Endothelial cell of umbilical vein (primary cell): ENCODE results near the gene CLIC5. TPM values are rescaled to one million over a fixed set of nuclear protein-coding genes. Genes with fewer than 3 reads are reported as not detected.

ENCODE experiments used
- BruUV-seq: library from RNA; stranded (reverse); fragments of 400-500 nt; replicated peaks from 2 replicates; lab custom pipeline; 2021; lab: Mats Ljungman, UMichigan
- CTCF ChIA-PET: fragments of 300-600, 350-600 bp; sonication (Branson Sonifier 250); formaldehyde crosslinking; loops from one replicate; lab custom pipeline; 2021; ENCODE audit warnings: antibody characterized with exemption, inconsistent platforms; lab: Charles Lee
- POLR2A ChIA-PET: fragments of 300-600, 350-600 bp; sonication (Branson Sonifier 250); formaldehyde crosslinking; loops from one replicate; lab custom pipeline; 2021; ENCODE audit warnings: antibody characterized with exemption, inconsistent platforms; lab: Charles Lee
- DNase-seq: peaks from one replicate; pipeline ENCODE4 v3.0.0-alpha.2; 2011; ENCODE audit warnings: low read depth, low spot score
- FAIRE-seq: peaks from 2 replicates; lab custom pipeline; 2011; peaks lifted over from hg19 to GRCh38; lab: Jason Lieb, UNC
- H2AFZ ChIP-seq: 2 replicates; pipeline ENCODE4 v1.6.0; 2012; ENCODE audit warnings: low read depth, low read length, control low read depth, inconsistent platforms
- H3K27ac ChIP-seq: 2 replicates; pipeline ENCODE4 v1.5.1; 2011; ENCODE audit warnings: low read depth, mild to moderate bottlenecking, control low read depth, low read length, moderate library complexity; ENCODE audit not compliant: insufficient read depth
- H3K27me3 ChIP-seq, 2 experiments: 2 replicates each; pipeline versions ENCODE4 v1.6.0 to v1.6.1; 2011; ENCODE audit warnings: low read length in 2 of 2, mixed read lengths in 1 of 2; ENCODE audit not compliant: control insufficient read depth in 2 of 2, insufficient read depth in 2 of 2
- H3K36me3 ChIP-seq, 2 experiments: 2 replicates in 1 of 2; 3 replicates in 1 of 2; pipeline ENCODE4 v1.5.1; 2011; ENCODE audit warnings: low read length in 2 of 2, mild to moderate bottlenecking in 1 of 2, moderate library complexity in 1 of 2; ENCODE audit not compliant: control insufficient read depth in 2 of 2, insufficient read depth in 2 of 2; ENCODE audit errors: extremely low read depth in 1 of 2
- H3K4me1 ChIP-seq: 3 replicates; pipeline ENCODE4 v1.5.1; 2011; ENCODE audit warnings: mild to moderate bottlenecking, low read length; ENCODE audit not compliant: control insufficient read depth, insufficient read depth; ENCODE audit errors: extremely low read depth
- H3K4me2 ChIP-seq: 2 replicates; pipeline ENCODE4 v1.6.1; 2011; ENCODE audit warnings: low read length, control low read depth, mixed read lengths; ENCODE audit not compliant: insufficient read depth
- H3K4me3 ChIP-seq, 3 experiments: fragments of 200-600 bp in 1 of 3; sonication (generic), shearing (Covaris generic) in 1 of 3; replicated peaks in 1 of 3; 2 replicates each; pipeline ENCODE4 v1.5.1; 2011 to 2016; ENCODE audit warnings: control low read depth in 3 of 3, low read length in 3 of 3, mild to moderate bottlenecking in 2 of 3, inconsistent platforms in 1 of 3, low read depth in 1 of 3, moderate library complexity in 1 of 3; ENCODE audit not compliant: insufficient read depth in 1 of 3
- H3K79me2 ChIP-seq: 2 replicates; pipeline ENCODE4 v1.6.0; 2012; ENCODE audit warnings: low read length, inconsistent platforms; ENCODE audit not compliant: control insufficient read depth, insufficient read depth
- H3K9ac ChIP-seq: replicated peaks from 2 replicates; pipeline ENCODE3; 2011; ENCODE audit warnings: low read length, control low read depth; ENCODE audit not compliant: insufficient read depth; ENCODE audit errors: extremely low read depth
- H3K9me1 ChIP-seq: replicated peaks from 3 replicates; pipeline ENCODE4 v1.6.0; 2011; ENCODE audit warnings: mild to moderate bottlenecking, low read length; ENCODE audit not compliant: control insufficient read depth, insufficient read depth; ENCODE audit errors: extremely low read depth
- H3K9me3 ChIP-seq: replicated peaks from 2 replicates; pipeline ENCODE4 v1.5.1; 2012; ENCODE audit warnings: low read length, inconsistent platforms; ENCODE audit not compliant: control insufficient read depth, insufficient read depth
- H4K20me1 ChIP-seq: replicated peaks from 2 replicates; pipeline ENCODE3; 2011; ENCODE audit warnings: mild to moderate bottlenecking, low read length; ENCODE audit not compliant: control insufficient read depth, insufficient read depth; ENCODE audit errors: extremely low read depth
- CTCF ChIP-seq, 2 donors: IDR thresholded peaks; 1 replicate in 1 of 2; 2 replicates in 1 of 2; pipeline ENCODE4 v1.5.1; 2011; ENCODE audit warnings: low read length in 2 of 2, mild to moderate bottlenecking in 2 of 2, moderate library complexity in 2 of 2, control low read depth in 1 of 2, inconsistent platforms in 1 of 2, low read depth in 1 of 2; ENCODE audit not compliant: insufficient read depth in 1 of 2; ENCODE audit errors: extremely low read depth in 1 of 2
- EZH2 ChIP-seq: IDR thresholded peaks from 2 replicates; pipeline ENCODE4 v1.6.1; 2012; ENCODE audit warnings: borderline replicate concordance, low read depth, mild to moderate bottlenecking, moderate library complexity, low read length, inconsistent platforms; ENCODE audit not compliant: severe bottlenecking
- FOS ChIP-seq: IDR thresholded peaks from 2 replicates; pipeline ENCODE4 v1.6.1; 2011; ENCODE audit warnings: mild to moderate bottlenecking, low read length, moderate library complexity, borderline replicate concordance; ENCODE audit not compliant: insufficient read depth
- GATA2 ChIP-seq: IDR thresholded peaks from 2 replicates; pipeline ENCODE4 v1.7.0; 2011; ENCODE audit warnings: low read depth, mild to moderate bottlenecking, moderate library complexity, mixed read lengths, low read length; ENCODE audit not compliant: insufficient read length, insufficient read depth
- JUN ChIP-seq: IDR thresholded peaks from 2 replicates; pipeline ENCODE4 v1.6.1; 2011; ENCODE audit warnings: borderline replicate concordance, low read depth; ENCODE audit not compliant: insufficient read length, insufficient read depth
- MYC ChIP-seq: IDR thresholded peaks from one replicate; pipeline ENCODE4 v1.6.1; 2011; ENCODE audit warnings: mild to moderate bottlenecking, low read depth, low read length
- POLR2A ChIP-seq: IDR thresholded peaks from 2 replicates; pipeline ENCODE4 v1.6.1; 2012; ENCODE audit warnings: low read depth, mild to moderate bottlenecking, control low read depth, low read length
- POLR2AphosphoS5 ChIP-seq: IDR thresholded peaks from 2 replicates; pipeline ENCODE4 v1.6.1; 2012; ENCODE audit warnings: low read depth, mild to moderate bottlenecking, control low read depth, low read length, moderate library complexity; ENCODE audit not compliant: insufficient read depth
- dilution Hi-C: fragments of 300-500 bp; cut with MboI; formaldehyde crosslinking; loops from one replicate; pipeline ENCODE4 v1.15.0; 2019; ENCODE audit warnings: low sequenced_read_pairs; ENCODE audit not compliant: extremely low pct_ligation_motif_present
- intact Hi-C: fragments of 100-400 bp; cut with micrococcal nuclease; formaldehyde crosslinking; loops from one replicate; pipeline ENCODE4 v1.10.0; 2022
- polyA plus RNA-seq, 4 experiments: library from polyadenylated mRNA; depleted of rRNA in 3 of 4; stranded (reverse) in 3 of 4; unstranded in 1 of 4; fragments of >200 nt; gene quantifications; 2 replicates each; pipeline versions ENCODE4 v1.2.1 to v1.2.3, GENCODE V29; 2011 to 2012; ENCODE audit warnings: missing spikeins in 1 of 4
- total RNA-seq: library from RNA; stranded (reverse); gene quantifications from 2 replicates; pipeline ENCODE4 v1.2.3, GENCODE V29; 2021
- TF ChIP-seq, protein P1 (sequence below): IDR thresholded peaks from 2 replicates; pipeline ENCODE4 v1.6.1; 2011; ENCODE audit not compliant: insufficient read depth, insufficient read length

CLIC5 gene
- total and polyA plus RNA-seq, 2 donors (not counting 3 experiments of a cell fraction or from before 2014, with no cell fraction given), result 0.07 TPM; not detected in 1

GRCh38 chr6:45983062-45983461 lies 32.6 kb downstream of the CLIC5 start:
- no peaks in the 10 kb centered on the region for H4K20me1 ChIP-seq
- no peaks in the 10 kb centered on the region for H3K27me3 ChIP-seq
- H2AFZ ChIP-seq, result no peak overlapping the region
- H3K9me3 ChIP-seq, result no peaks in the 10 kb centered on the region
- no peak for DNase-seq
- no peak for FAIRE-seq
- BruUV-seq, result no TSS peak
- H3K36me3 ChIP-seq, result no peaks in the 10 kb centered on the region
- no peak overlapping the region for H3K27ac ChIP-seq
- no peaks in the 10 kb centered on the region for H3K79me2 ChIP-seq
- H3K4me3 ChIP-seq, result no peak overlapping the region
- CTCF ChIA-PET, result no interaction called here
- no peaks in the 10 kb centered on the region for H3K9me1 ChIP-seq
- no peak for TF ChIP-seq JUN
- TF ChIP-seq FOS, result no peak
- TF ChIP-seq MYC, result no peak
- no peak for TF ChIP-seq GATA2
- TF ChIP-seq CTCF (IDR thresholded peaks at IDR 0.05; ENCODE audit: extremely low read depth in 1 of 2, insufficient read depth in 1 of 2, low read depth in 1 of 2, low read length in 2 of 2), result no peak
- TF ChIP-seq, protein P1, sequence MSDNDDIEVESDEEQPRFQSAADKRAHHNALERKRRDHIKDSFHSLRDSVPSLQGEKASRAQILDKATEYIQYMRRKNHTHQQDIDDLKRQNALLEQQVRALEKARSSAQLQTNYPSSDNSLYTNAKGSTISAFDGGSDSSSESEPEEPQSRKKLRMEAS, result no peak
- no peak for TF ChIP-seq EZH2
- TF ChIP-seq POLR2A, result no peak
- TF ChIP-seq POLR2AphosphoS5, result no peak
- no peaks in the 10 kb centered on the region for H3K4me1 ChIP-seq
- H3K9ac ChIP-seq, result no peak overlapping the region
- no peak overlapping the region for H3K4me2 ChIP-seq
- intact Hi-C loops, result no loop called here
- dilution Hi-C loops, result no loop called here
- POLR2A ChIA-PET, result no interaction called here
